OCI-LY7 (cell line): ENCODE measurements around the gene MLST8. TPM values are rescaled to one million over a fixed set of nuclear protein-coding genes. Genes with fewer than 3 reads are reported as not detected.

ENCODE experiments used
- BruUV-seq: library from RNA; stranded (reverse); fragments of 400-500 nt; replicated peaks from 2 replicates; lab custom pipeline; 2021; lab: Mats Ljungman, UMichigan
- CTCF ChIA-PET: fragments of 300-600 bp; sonication (Branson Sonifier 250); formaldehyde crosslinking; loops from one replicate; lab custom pipeline; 2022; ENCODE audit warnings: antibody characterized with exemption; ENCODE audit not compliant: unreplicated experiment; lab: Charles Lee
- POLR2A ChIA-PET: fragments of 300-600 bp; sonication (Branson Sonifier 250); formaldehyde crosslinking; loops from one replicate; lab custom pipeline; 2022; ENCODE audit warnings: antibody characterized with exemption; lab: Charles Lee
- DNase-seq: peaks from one replicate; pipeline ENCODE4 v3.0.0-alpha.2; 2015; ENCODE audit warnings: low spot score
- H2AFZ ChIP-seq: fragments of 200-600 bp; sonication (generic), shearing (Covaris generic); 2 replicates; pipeline ENCODE4 v1.6.1; 2014; ENCODE audit warnings: mild to moderate bottlenecking, antibody characterized with exemption, low read length, moderate library complexity
- H3K27ac ChIP-seq: fragments of 200-600 bp; sonication (generic); 2 replicates; pipeline ENCODE4 v1.5.1; 2014; ENCODE audit warnings: mixed run types, low read depth, mild to moderate bottlenecking, moderate library complexity, low read length, inconsistent platforms; ENCODE audit not compliant: poor library complexity, severe bottlenecking
- H3K36me3 ChIP-seq: fragments of 200-600 bp; sonication (generic); 2 replicates; pipeline ENCODE4 v1.6.1; 2014; ENCODE audit warnings: mild to moderate bottlenecking, antibody characterized with exemption, low read length, moderate library complexity, mixed read lengths; ENCODE audit not compliant: insufficient read depth
- H3K4me1 ChIP-seq: fragments of 200-600 bp; sonication (generic); 2 replicates; pipeline ENCODE4 v1.5.1; 2014; ENCODE audit warnings: mild to moderate bottlenecking, low read length; ENCODE audit not compliant: insufficient read depth, poor library complexity, severe bottlenecking
- H3K4me2 ChIP-seq: fragments of 200-600 bp; sonication (generic); 2 replicates; pipeline ENCODE4 v1.6.1; 2014; ENCODE audit warnings: mild to moderate bottlenecking, low read length
- H3K4me3 ChIP-seq: fragments of 200-600 bp; sonication (generic); 2 replicates; pipeline ENCODE4 v1.5.1; 2014; ENCODE audit warnings: mild to moderate bottlenecking, low read depth, low read length; ENCODE audit not compliant: poor library complexity, severe bottlenecking
- H3K79me2 ChIP-seq: fragments of 200-600 bp; sonication (generic); 2 replicates; pipeline ENCODE4 v1.6.1; 2016; ENCODE audit warnings: low read depth, mild to moderate bottlenecking, low read length, moderate library complexity, mixed read lengths; ENCODE audit not compliant: insufficient read depth
- H3K9me2 ChIP-seq: fragments of 200-600 bp; sonication (generic); 2 replicates; pipeline ENCODE4 v1.6.1; 2016; ENCODE audit warnings: mild to moderate bottlenecking, low read length, mixed read lengths; ENCODE audit not compliant: insufficient read depth
- H3K9me3 ChIP-seq: fragments of 200-600 bp; sonication (generic); 2 replicates; pipeline ENCODE4 v1.6.1; 2014; ENCODE audit warnings: mild to moderate bottlenecking, mixed run types, low read length, mixed read lengths
- H4K20me1 ChIP-seq: fragments of 200-600 bp; sonication (generic); 2 replicates; pipeline ENCODE4 v1.6.1; 2014; ENCODE audit warnings: mild to moderate bottlenecking, antibody characterized with exemption, low read length, moderate library complexity, mixed read lengths; ENCODE audit not compliant: insufficient read depth
- EZH2phosphoT487 ChIP-seq: fragments of 200-600 bp; sonication (generic); IDR thresholded peaks from 2 replicates; pipeline ENCODE4 v1.6.1; 2018; ENCODE audit warnings: low read depth, borderline replicate concordance, mild to moderate bottlenecking, mixed run types, antibody characterized with exemption, low read length, moderate library complexity, mixed read lengths
- intact Hi-C: fragments of 100-400 bp; cut with micrococcal nuclease; formaldehyde crosslinking; loops from one replicate; pipeline ENCODE4 v1.10.0; 2022; ENCODE audit not compliant: unreplicated experiment
- total RNA-seq, 2 experiments: library from RNA; depleted of rRNA in 1 of 2; stranded (reverse); fragments of >200 nt in 1 of 2; shearing (Covaris generic) in 1 of 2; gene quantifications; 2 replicates each; pipeline ENCODE4 v1.2.3, GENCODE V29; 2014 to 2022
- TF ChIP-seq, protein P1 (sequence below): fragments of 200-600 bp; sonication (generic); conservative IDR thresholded peaks from 2 replicates; pipeline ENCODE4 v1.5.1; 2014; ENCODE audit warnings: mild to moderate bottlenecking, antibody characterized with exemption, low read length, moderate library complexity, mixed read lengths

MLST8 gene
- total RNA-seq, 2 experiments from 2014 or later, result 65.4 to 71.3 TPM

GRCh38 chr16:2207872-2208271 is 2.6 kb downstream of the MLST8 start:
- Histone ChIP-seq H3K36me3 (peaks cover 44% of the 10 kb centered on the region), H3K9me3 (no peaks in the 10 kb centered on the region), H3K4me3 (no peak overlapping the region), H3K79me2 (peaks cover 16% of the 10 kb centered on the region; the same call in 1 of the 2 replicates), H4K20me1 (0 out of 2 replicates have a peak, but pooled peaks cover 4% of the 10 kb centered on the region), H3K4me1 (peaks cover 27% of the 10 kb centered on the region), H3K27ac (no peak overlapping the region), H3K4me2 (no peak overlapping the region), H3K9me2 (no peaks in the 10 kb centered on the region), H2AFZ (no peak overlapping the region)
- CTCF ChIA-PET, result interaction anchor here (0.6 kb wide), 1 partner anchor 14 kb away, joined by 3 read pairs; no protein-coding TSS in a partner anchor
- no peak for DNase-seq
- no TSS peak for BruUV-seq
- no peak for TF ChIP-seq EZH2phosphoT487
- TF ChIP-seq, protein P1, sequence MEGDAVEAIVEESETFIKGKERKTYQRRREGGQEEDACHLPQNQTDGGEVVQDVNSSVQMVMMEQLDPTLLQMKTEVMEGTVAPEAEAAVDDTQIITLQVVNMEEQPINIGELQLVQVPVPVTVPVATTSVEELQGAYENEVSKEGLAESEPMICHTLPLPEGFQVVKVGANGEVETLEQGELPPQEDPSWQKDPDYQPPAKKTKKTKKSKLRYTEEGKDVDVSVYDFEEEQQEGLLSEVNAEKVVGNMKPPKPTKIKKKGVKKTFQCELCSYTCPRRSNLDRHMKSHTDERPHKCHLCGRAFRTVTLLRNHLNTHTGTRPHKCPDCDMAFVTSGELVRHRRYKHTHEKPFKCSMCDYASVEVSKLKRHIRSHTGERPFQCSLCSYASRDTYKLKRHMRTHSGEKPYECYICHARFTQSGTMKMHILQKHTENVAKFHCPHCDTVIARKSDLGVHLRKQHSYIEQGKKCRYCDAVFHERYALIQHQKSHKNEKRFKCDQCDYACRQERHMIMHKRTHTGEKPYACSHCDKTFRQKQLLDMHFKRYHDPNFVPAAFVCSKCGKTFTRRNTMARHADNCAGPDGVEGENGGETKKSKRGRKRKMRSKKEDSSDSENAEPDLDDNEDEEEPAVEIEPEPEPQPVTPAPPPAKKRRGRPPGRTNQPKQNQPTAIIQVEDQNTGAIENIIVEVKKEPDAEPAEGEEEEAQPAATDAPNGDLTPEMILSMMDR, result no peak
- intact Hi-C loops, result no loop called here
- POLR2A ChIA-PET, result interaction anchor here (1.3 kb wide), 1 partner anchor 68 kb away, joined by 3 read pairs; no protein-coding TSS in a partner anchor

- no peak overlapping the region for H3K27ac ChIP-seq
- no peak overlapping the region for H3K4me3 ChIP-seq
- peaks cover 9% of the 10 kb centered on the region; the same call in 1 of the 2 replicates for H4K20me1 ChIP-seq
- intact Hi-C loops, result no loop called here
- no TSS peak for BruUV-seq
- H3K79me2 ChIP-seq, result peaks cover 21% of the 10 kb centered on the region; the same call in 1 of the 2 replicates
- no peak for DNase-seq
- no peaks in the 10 kb centered on the region for H3K9me3 ChIP-seq
- H3K36me3 ChIP-seq, result peaks cover 46% of the 10 kb centered on the region
- H3K4me1 ChIP-seq, result peaks cover 31% of the 10 kb centered on the region
- no peak overlapping the region for H3K4me2 ChIP-seq
- H2AFZ ChIP-seq, result no peak overlapping the region
- no peak for TF ChIP-seq EZH2phosphoT487
- TF ChIP-seq, protein P1, result no peak
- CTCF ChIA-PET, result no interaction called here
- POLR2A ChIA-PET, result interaction anchor here (1.3 kb wide), 1 partner anchor 68 kb away, joined by 3 read pairs; no protein-coding TSS in a partner anchor
- H3K9me2 ChIP-seq, result no peaks in the 10 kb centered on the region
These were observed 3.1 kb downstream of the MLST8 start for GRCh38 chr16:2208308-2208707.

GRCh38 chr16:2208772-2209171 is 3.5 kb downstream of the MLST8 start:
- Histone ChIP-seq H3K9me3 (no peaks in the 10 kb centered on the region), H3K27ac (no peak overlapping the region), H3K4me3 (no peak overlapping the region), H3K36me3 (peaks cover 46% of the 10 kb centered on the region), H3K79me2 (peaks cover 25% of the 10 kb centered on the region; the same call in 1 of the 2 replicates), H4K20me1 (peaks cover 13% of the 10 kb centered on the region; the same call in 1 of the 2 replicates), H3K9me2 (no peaks in the 10 kb centered on the region), H3K4me1 (peaks cover 31% of the 10 kb centered on the region), H3K4me2 (no peak overlapping the region), H2AFZ (no peak overlapping the region)
- no peak for DNase-seq
- ChIA-PET POLR2A (interaction anchor here (1.3 kb wide), 1 partner anchor 68 kb away, joined by 3 read pairs; no protein-coding TSS in a partner anchor), CTCF (no interaction called here)
- intact Hi-C loops, result no loop called here
- no TSS peak for BruUV-seq
- TF ChIP-seq, protein P1, result no peak
- TF ChIP-seq EZH2phosphoT487, result no peak
